CD14-positive monocyte (primary cell): ENCODE results near the gene ULK4. TPM values are rescaled to one million over a fixed set of nuclear protein-coding genes. Genes with fewer than 3 reads are reported as not detected.

Experiments
- DNase-seq, 3 donors: peaks; one replicate each; pipeline ENCODE4 v3.0.0-alpha.2; 2011 to 2022
- H2AFZ ChIP-seq: 2 replicates; pipeline ENCODE4 v1.6.0; 2012; ENCODE audit warnings: mild to moderate bottlenecking, low read depth, low read length, inconsistent platforms; ENCODE audit not compliant: insufficient read depth, poor library complexity, severe bottlenecking
- H3K27ac ChIP-seq, 2 donors: 1 replicate in 1 of 2; 2 replicates in 1 of 2; pipeline ENCODE4 v1.5.1; 2012 to 2013; ENCODE audit warnings: low read length in 2 of 2, control low read depth in 1 of 2, inconsistent platforms in 1 of 2, low read depth in 1 of 2, mild to moderate bottlenecking in 1 of 2
- H3K27me3 ChIP-seq, 2 donors: one replicate each; pipeline versions ENCODE4 v1.6.0 to v1.6.1; 2011 to 2013; ENCODE audit warnings: low read length in 2 of 2; ENCODE audit not compliant: control insufficient read depth in 2 of 2, insufficient read depth in 2 of 2
- H3K36me3 ChIP-seq, 2 donors: replicated peaks in 1 of 2; 1 replicate in 1 of 2; 2 replicates in 1 of 2; pipeline versions ENCODE4 v1.5.1 to v1.6.1; 2012 to 2013; ENCODE audit warnings: low read length in 2 of 2, control low read depth in 1 of 2, inconsistent platforms in 1 of 2, mild to moderate bottlenecking in 1 of 2; ENCODE audit not compliant: insufficient read depth in 2 of 2, control insufficient read depth in 1 of 2
- H3K4me1 ChIP-seq, 2 donors: 1 replicate in 1 of 2; 2 replicates in 1 of 2; pipeline versions ENCODE4 v1.5.1 to v1.6.1; 2012 to 2013; ENCODE audit warnings: low read length in 2 of 2, control low read depth in 1 of 2, inconsistent platforms in 1 of 2, mild to moderate bottlenecking in 1 of 2, moderate library complexity in 1 of 2; ENCODE audit not compliant: insufficient read depth in 2 of 2, control insufficient read depth in 1 of 2
- H3K4me2 ChIP-seq: replicated peaks from 2 replicates; pipeline ENCODE3; 2012; ENCODE audit warnings: low read length, moderate library complexity, mild to moderate bottlenecking; ENCODE audit not compliant: poor library complexity, severe bottlenecking; ENCODE audit errors: extremely low read depth
- H3K4me3 ChIP-seq, 3 experiments: fragments of 200-600 bp in 1 of 3; sonication (generic) in 1 of 3; replicated peaks in 1 of 3; 1 replicate in 2 of 3; 2 replicates in 1 of 3; pipeline ENCODE4 v1.5.1; 2011 to 2013; ENCODE audit warnings: low read length in 3 of 3, mild to moderate bottlenecking in 3 of 3, control low read depth in 2 of 3, low read depth in 2 of 3, inconsistent platforms in 1 of 3, moderate library complexity in 1 of 3
- H3K79me2 ChIP-seq: 2 replicates; pipeline ENCODE4 v1.6.0; 2012; ENCODE audit warnings: mild to moderate bottlenecking, control low read depth, inconsistent platforms, low read length, moderate library complexity; ENCODE audit not compliant: insufficient read depth
- H3K9ac ChIP-seq: 2 replicates; pipeline ENCODE4 v1.6.0; 2017; ENCODE audit warnings: low read length, mild to moderate bottlenecking; ENCODE audit not compliant: insufficient read depth, poor library complexity, severe bottlenecking
- H3K9me3 ChIP-seq, 2 donors: replicated peaks in 1 of 2; 1 replicate in 1 of 2; 2 replicates in 1 of 2; pipeline versions ENCODE4 v1.5.1 to v1.6.1; 2012 to 2013; ENCODE audit warnings: low read length in 2 of 2, control low read depth in 1 of 2; ENCODE audit not compliant: control insufficient read depth in 1 of 2, insufficient read depth in 1 of 2
- H4K20me1 ChIP-seq: 2 replicates; pipeline ENCODE4 v1.6.0; 2012; ENCODE audit warnings: mild to moderate bottlenecking, low read length, control low read depth, moderate library complexity; ENCODE audit not compliant: insufficient read depth
- H3K27ac Mint-ChIP-seq, 7 donors: one replicate each; pipeline ENCODE4 v1.8.0; 2020; ENCODE audit warnings: mild to moderate bottlenecking in 7 of 7, mixed read lengths in 7 of 7, moderate library complexity in 6 of 7, inconsistent platforms in 2 of 7
- H3K27me3 Mint-ChIP-seq, 3 donors: one replicate each; pipeline ENCODE4 v1.8.0; 2021 to 2022; ENCODE audit warnings: low read depth in 3 of 3, mild to moderate bottlenecking in 3 of 3, mixed read lengths in 3 of 3, moderate library complexity in 3 of 3, inconsistent platforms in 1 of 3
- H3K36me3 Mint-ChIP-seq, 2 donors: one replicate each; pipeline ENCODE4 v1.8.0; 2020; ENCODE audit warnings: mixed read lengths in 2 of 2, inconsistent platforms in 1 of 2, mild to moderate bottlenecking in 1 of 2
- H3K4me1 Mint-ChIP-seq: one replicate; pipeline ENCODE4 v1.8.0; 2020; ENCODE audit warnings: mild to moderate bottlenecking, mixed read lengths
- H3K4me3 Mint-ChIP-seq, 2 donors: one replicate each; pipeline ENCODE4 v1.8.0; 2020; ENCODE audit warnings: mild to moderate bottlenecking in 2 of 2, mixed read lengths in 2 of 2, moderate library complexity in 1 of 2
- H3K9me3 Mint-ChIP-seq, 7 donors: one replicate each; pipeline ENCODE4 v1.8.0; 2020 to 2022; ENCODE audit warnings: mixed read lengths in 7 of 7, mild to moderate bottlenecking in 6 of 7, moderate library complexity in 6 of 7, inconsistent platforms in 2 of 7
- WGBS: methylation state at CpG from one replicate; pipeline ENCODE4 v1.1.5; 2013; ENCODE audit warnings: missing lambda C conversion rate; ENCODE audit not compliant: insufficient coverage; 5-methylcytosine and 5-hydroxymethylcytosine counted together
- intact Hi-C, 2 donors: fragments of 100-400 bp; cut with micrococcal nuclease; formaldehyde crosslinking; loops; one replicate each; pipeline versions ENCODE4 v1.15.0 to v1.15.1; 2023
- polyA plus RNA-seq, 3 donors: library from polyadenylated mRNA; depleted of rRNA in 1 of 3; unstranded in 2 of 3; stranded (reverse) in 1 of 3; fragments of 300-500 nt in 2 of 3; fragments of >200 nt in 1 of 3; fragmentation: Illumina TruSeq in 2 of 3; gene quantifications; 1 replicate in 2 of 3; 2 replicates in 1 of 3; pipeline ENCODE4 v1.2.3, GENCODE V29; 2012 to 2021
- TF ChIP-seq, protein P1 (sequence below): fragments of 200-600 bp; IDR thresholded peaks from one replicate; pipeline ENCODE4 v1.8.0; 2022; ENCODE audit warnings: antibody characterized with exemption, mild to moderate bottlenecking

ULK4 gene
- polyA plus RNA-seq, 3 donors = 6.7 to 14.0 (median 11.8) TPM

DNA sequence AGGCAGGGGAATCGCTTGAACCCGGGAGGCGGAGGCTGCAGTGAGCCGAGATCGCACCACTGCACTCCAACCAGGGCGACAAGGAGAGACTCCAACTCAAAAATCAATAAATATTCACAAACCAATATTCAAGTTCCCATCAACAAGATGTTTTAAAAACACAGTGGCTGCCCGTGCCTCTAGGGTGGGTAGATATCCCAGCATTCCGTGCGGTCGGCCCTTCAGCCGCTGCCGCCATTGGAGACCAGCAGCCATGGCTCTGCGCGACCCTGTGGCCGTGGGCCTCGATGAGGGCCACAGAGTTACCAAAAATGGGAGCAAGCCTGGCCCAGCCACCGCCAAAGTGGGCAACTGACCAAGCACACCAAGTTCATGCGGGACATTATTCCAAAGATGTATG is 6.7 kb downstream of the ULK4 start:
- intact Hi-C loops = no loop called here

DNA sequence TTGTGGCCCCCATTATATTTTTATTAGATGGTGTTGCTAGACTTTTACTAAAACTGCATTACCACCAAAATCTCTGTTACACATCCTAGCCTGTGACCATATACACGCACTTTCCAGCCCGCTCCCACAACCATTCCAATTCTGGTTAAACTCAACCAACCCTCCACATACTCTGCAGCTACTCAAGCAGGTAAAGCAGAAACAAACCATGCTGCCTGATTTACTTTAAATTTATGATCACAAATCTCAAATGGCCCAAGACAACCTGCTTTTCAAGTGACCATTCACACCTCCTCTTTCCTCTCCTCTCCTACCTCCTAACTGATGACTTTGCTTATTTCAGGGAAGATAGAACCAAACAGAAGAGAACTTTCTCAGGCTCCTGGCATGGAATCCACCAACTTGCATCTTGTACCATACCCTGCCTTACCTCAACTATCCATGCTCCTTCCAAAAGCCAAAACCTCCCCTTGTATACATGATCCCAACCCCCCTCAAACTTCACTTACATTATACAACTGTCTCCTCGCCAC is 18.5 kb downstream of the ULK4 start:
- Histone ChIP-seq H2AFZ (no peak overlapping the region), H3K4me1 (no peaks in the 10 kb centered on the region), H3K27ac (no peak overlapping the region), H3K4me3 (no peak overlapping the region), H3K9me3 (no peaks in the 10 kb centered on the region), H3K79me2 (no peaks in the 10 kb centered on the region), H4K20me1 (no peaks in the 10 kb centered on the region), H3K9ac (no peak overlapping the region), H3K4me2 (no peak overlapping the region), H3K36me3 (peaks cover 0 to 10% of the 10 kb centered on the region in 2 donors), H3K27me3 (no peaks in the 10 kb centered on the region)
- 93% methylated on average over 3 of the region's 3 CpGs for WGBS
- DNase-seq = no peak
- no peaks in the 10 kb centered on the region for H3K4me1 Mint-ChIP-seq
- no peak overlapping the region for H3K27ac Mint-ChIP-seq
- H3K9me3 Mint-ChIP-seq = peaks cover 0 to 5% (median 2%) of the 10 kb centered on the region in 7 donors
- TF ChIP-seq, protein P1, sequence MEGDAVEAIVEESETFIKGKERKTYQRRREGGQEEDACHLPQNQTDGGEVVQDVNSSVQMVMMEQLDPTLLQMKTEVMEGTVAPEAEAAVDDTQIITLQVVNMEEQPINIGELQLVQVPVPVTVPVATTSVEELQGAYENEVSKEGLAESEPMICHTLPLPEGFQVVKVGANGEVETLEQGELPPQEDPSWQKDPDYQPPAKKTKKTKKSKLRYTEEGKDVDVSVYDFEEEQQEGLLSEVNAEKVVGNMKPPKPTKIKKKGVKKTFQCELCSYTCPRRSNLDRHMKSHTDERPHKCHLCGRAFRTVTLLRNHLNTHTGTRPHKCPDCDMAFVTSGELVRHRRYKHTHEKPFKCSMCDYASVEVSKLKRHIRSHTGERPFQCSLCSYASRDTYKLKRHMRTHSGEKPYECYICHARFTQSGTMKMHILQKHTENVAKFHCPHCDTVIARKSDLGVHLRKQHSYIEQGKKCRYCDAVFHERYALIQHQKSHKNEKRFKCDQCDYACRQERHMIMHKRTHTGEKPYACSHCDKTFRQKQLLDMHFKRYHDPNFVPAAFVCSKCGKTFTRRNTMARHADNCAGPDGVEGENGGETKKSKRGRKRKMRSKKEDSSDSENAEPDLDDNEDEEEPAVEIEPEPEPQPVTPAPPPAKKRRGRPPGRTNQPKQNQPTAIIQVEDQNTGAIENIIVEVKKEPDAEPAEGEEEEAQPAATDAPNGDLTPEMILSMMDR = no peak
- no peak overlapping the region for H3K4me3 Mint-ChIP-seq
- H3K27me3 Mint-ChIP-seq = no peaks in the 10 kb centered on the region
- H3K36me3 Mint-ChIP-seq = peaks cover 18% of the 10 kb centered on the region in 2 donors
- intact Hi-C loops = no loop called here

More for the DNA sequence above, 6.7 kb downstream of the ULK4 start:
- no peak overlapping the region for H3K4me3 ChIP-seq
- no peaks in the 10 kb centered on the region for H3K36me3 ChIP-seq
- H3K4me1 ChIP-seq = no peaks in the 10 kb centered on the region
- no peaks in the 10 kb centered on the region for H3K4me1 Mint-ChIP-seq
- peak overlapping the region in 1 of 7 donors; percentile 7 for H3K27ac Mint-ChIP-seq
- H3K79me2 ChIP-seq = peaks cover 15% of the 10 kb centered on the region
- WGBS = 88% methylated on average over 12 of the region's 18 CpGs
- TF ChIP-seq, protein P1 = no peak
- DNase-seq = no peak
- no peak overlapping the region for H3K4me2 ChIP-seq
- H3K9ac ChIP-seq = no peak overlapping the region
- H3K27me3 ChIP-seq = no peaks in the 10 kb centered on the region
- H3K9me3 ChIP-seq = no peaks in the 10 kb centered on the region
- no peak overlapping the region for H3K27ac ChIP-seq
- no peak overlapping the region for H3K4me3 Mint-ChIP-seq
- no peak overlapping the region for H2AFZ ChIP-seq
- H3K27me3 Mint-ChIP-seq = no peaks in the 10 kb centered on the region
- H3K9me3 Mint-ChIP-seq = peaks cover 0 to 3% (median 0%) of the 10 kb centered on the region in 7 donors
- H3K36me3 Mint-ChIP-seq = peaks cover 10 to 28% of the 10 kb centered on the region in 2 donors
- no peaks in the 10 kb centered on the region for H4K20me1 ChIP-seq
